OCI-LY3 (cell line): ENCODE results near the gene TICAM1.

Experiments used
- CTCF ChIP-seq: fragments of 200-600, 300-600 bp; sonication (generic); IDR thresholded peaks from 2 replicates; pipeline ENCODE4 v1.5.1; 2014; ENCODE audit warnings: antibody characterized with exemption, low read length, low read depth
- EZH2phosphoT487 ChIP-seq: fragments of 200-600 bp; shearing (Covaris generic); IDR thresholded peaks from 2 replicates; pipeline ENCODE4 v1.6.1; 2018; ENCODE audit warnings: antibody characterized with exemption, mixed run types, low read depth

DNA sequence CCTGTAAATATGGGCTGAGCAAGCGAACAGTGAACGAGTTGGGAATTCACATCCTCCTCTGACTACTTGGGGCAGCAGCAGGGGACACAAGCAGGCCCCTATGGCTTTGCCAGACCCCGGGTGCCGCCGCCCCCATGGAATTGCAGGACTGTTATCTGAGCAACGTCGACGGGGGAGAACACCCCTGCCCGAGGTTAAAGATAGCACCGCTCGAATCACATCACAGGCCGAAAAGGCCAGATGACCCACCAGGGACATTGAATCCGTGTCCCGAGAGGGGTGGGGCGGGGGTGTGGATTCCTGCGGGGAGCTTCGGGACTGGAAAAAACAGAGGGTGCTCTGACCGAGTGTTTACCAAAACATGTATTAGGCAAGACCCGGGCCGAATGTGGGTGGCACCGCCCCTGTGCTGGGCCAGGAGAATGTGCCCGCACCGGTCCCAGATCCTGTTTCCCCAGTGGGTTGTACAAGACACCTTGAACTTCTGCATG, 30.9 kb downstream of the TICAM1 start:
- TF ChIP-seq CTCF, result no peak
- no peak for TF ChIP-seq EZH2phosphoT487
